ENCODE results near the gene CHPF2.

CHPF2 gene

GRCh38 chr7:151269511-151269910 is 37.2 kb downstream of the CHPF2 start:
- Histone ChIP-seq H3K36me3 (replicated peaks; ENCODE audit: low read depth, low read length) (no peaks in the 10 kb centered on the region), H3K79me2 (ENCODE audit: low read length) (no peaks in the 10 kb centered on the region), H2AFZ (ENCODE audit: low read depth, low read length) (no peak overlapping the region), H3K4me2 (ENCODE audit: low read length) (no peak overlapping the region), H3K9ac (ENCODE audit: low read length) (no peak overlapping the region), H4K20me1 (ENCODE audit: insufficient read depth, low read length) (no peaks in the 10 kb centered on the region), H3K4me3 (ENCODE audit: low read length) (no peak overlapping the region), H3K4me1 (ENCODE audit: low read length) (peaks cover 28% of the 10 kb centered on the region), H3K27me3 (ENCODE audit: low read depth, low read length) (no peaks in the 10 kb centered on the region), H3K9me3 (ENCODE audit: insufficient read depth, low read length) (no peaks in the 10 kb centered on the region), H3K27ac (ENCODE audit: low read length) (no peak overlapping the region)
- no peak for TF ChIP-seq EZH2phosphoT487 (IDR thresholded peaks at IDR 0.05; ENCODE audit: low read depth)
- TF ChIP-seq, protein P1, sequence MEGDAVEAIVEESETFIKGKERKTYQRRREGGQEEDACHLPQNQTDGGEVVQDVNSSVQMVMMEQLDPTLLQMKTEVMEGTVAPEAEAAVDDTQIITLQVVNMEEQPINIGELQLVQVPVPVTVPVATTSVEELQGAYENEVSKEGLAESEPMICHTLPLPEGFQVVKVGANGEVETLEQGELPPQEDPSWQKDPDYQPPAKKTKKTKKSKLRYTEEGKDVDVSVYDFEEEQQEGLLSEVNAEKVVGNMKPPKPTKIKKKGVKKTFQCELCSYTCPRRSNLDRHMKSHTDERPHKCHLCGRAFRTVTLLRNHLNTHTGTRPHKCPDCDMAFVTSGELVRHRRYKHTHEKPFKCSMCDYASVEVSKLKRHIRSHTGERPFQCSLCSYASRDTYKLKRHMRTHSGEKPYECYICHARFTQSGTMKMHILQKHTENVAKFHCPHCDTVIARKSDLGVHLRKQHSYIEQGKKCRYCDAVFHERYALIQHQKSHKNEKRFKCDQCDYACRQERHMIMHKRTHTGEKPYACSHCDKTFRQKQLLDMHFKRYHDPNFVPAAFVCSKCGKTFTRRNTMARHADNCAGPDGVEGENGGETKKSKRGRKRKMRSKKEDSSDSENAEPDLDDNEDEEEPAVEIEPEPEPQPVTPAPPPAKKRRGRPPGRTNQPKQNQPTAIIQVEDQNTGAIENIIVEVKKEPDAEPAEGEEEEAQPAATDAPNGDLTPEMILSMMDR (IDR thresholded peaks at IDR 0.05; ENCODE audit: low read depth, low read length) = no peak

DNA sequence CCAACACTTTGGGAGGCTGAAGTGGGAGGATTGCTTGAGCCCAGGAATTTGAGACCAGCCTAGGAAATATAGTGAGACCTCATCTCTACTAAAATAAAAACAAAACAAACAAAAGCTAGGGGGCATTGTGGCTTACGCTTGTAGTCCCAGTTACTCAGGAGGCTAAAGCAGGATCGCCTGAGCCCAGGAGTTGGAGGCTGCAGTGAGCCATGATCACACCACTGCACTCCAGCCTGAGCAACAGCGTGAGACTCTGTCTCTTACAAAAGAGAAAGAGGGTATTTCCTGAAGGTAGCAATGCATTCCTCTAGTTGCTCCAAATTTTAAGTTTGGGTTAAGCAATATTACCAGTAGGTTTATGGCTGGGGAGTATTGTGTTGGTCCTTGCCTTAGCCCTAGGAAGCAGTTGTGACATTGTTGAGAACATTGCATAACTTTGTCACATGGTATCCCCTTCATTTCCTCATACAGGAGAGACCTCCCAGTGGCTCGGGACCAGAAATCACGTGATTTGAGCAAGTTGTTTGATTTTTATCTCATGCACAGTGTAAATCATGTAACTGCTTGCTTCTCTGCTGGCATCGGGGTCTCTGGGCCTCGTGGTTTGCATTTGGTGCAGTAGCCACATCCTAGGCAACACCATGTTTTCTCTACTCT is 39.5 kb downstream of the CHPF2 start:
- H4K20me1 ChIP-seq (ENCODE audit: insufficient read depth, low read length) = no peaks in the 10 kb centered on the region
- H3K27me3 ChIP-seq (ENCODE audit: low read depth, low read length) = peaks cover 13% of the 10 kb centered on the region; the same call in 1 of the 2 replicates

GRCh38 chr7:151272405-151272804 is 40.1 kb downstream of the CHPF2 start:
- no peak overlapping the region for H3K9ac ChIP-seq (ENCODE audit: low read length)
- H3K4me2 ChIP-seq (ENCODE audit: low read length) = no peak overlapping the region
- TF ChIP-seq, protein P1 (IDR thresholded peaks at IDR 0.05; ENCODE audit: low read depth, low read length) = no peak
- no peak for TF ChIP-seq EZH2phosphoT487 (IDR thresholded peaks at IDR 0.05; ENCODE audit: low read depth)
- peaks cover 35% of the 10 kb centered on the region for H3K4me1 ChIP-seq (ENCODE audit: low read length)
- no peaks in the 10 kb centered on the region for H3K79me2 ChIP-seq (ENCODE audit: low read length)
- H4K20me1 ChIP-seq (ENCODE audit: insufficient read depth, low read length) = no peaks in the 10 kb centered on the region
- no peaks in the 10 kb centered on the region for H3K36me3 ChIP-seq (replicated peaks; ENCODE audit: low read depth, low read length)
- no peaks in the 10 kb centered on the region for H3K9me3 ChIP-seq (ENCODE audit: insufficient read depth, low read length)
- H2AFZ ChIP-seq (ENCODE audit: low read depth, low read length) = no peak overlapping the region
- no peak overlapping the region for H3K27ac ChIP-seq (ENCODE audit: low read length)
- no peak overlapping the region for H3K4me3 ChIP-seq (ENCODE audit: low read length)
- H3K27me3 ChIP-seq (ENCODE audit: low read depth, low read length) = peaks cover 13% of the 10 kb centered on the region; the same call in 1 of the 2 replicates

More for the DNA sequence above, 39.5 kb downstream of the CHPF2 start:
- peaks cover 32% of the 10 kb centered on the region for H3K4me1 ChIP-seq (ENCODE audit: low read length)
- no peak overlapping the region for H3K4me3 ChIP-seq (ENCODE audit: low read length)
- no peak overlapping the region for H3K27ac ChIP-seq (ENCODE audit: low read length)
- no peak overlapping the region for H3K4me2 ChIP-seq (ENCODE audit: low read length)
- H3K9ac ChIP-seq (ENCODE audit: low read length) = no peak overlapping the region
- H2AFZ ChIP-seq (ENCODE audit: low read depth, low read length) = no peak overlapping the region
- no peaks in the 10 kb centered on the region for H3K9me3 ChIP-seq (ENCODE audit: insufficient read depth, low read length)
- H3K36me3 ChIP-seq (replicated peaks; ENCODE audit: low read depth, low read length) = no peaks in the 10 kb centered on the region
- TF ChIP-seq, protein P1 (IDR thresholded peaks at IDR 0.05; ENCODE audit: low read depth, low read length) = peak; percentile 23
- no peak for TF ChIP-seq EZH2phosphoT487 (IDR thresholded peaks at IDR 0.05; ENCODE audit: low read depth)
- H3K79me2 ChIP-seq (ENCODE audit: low read length) = no peaks in the 10 kb centered on the region

DNA sequence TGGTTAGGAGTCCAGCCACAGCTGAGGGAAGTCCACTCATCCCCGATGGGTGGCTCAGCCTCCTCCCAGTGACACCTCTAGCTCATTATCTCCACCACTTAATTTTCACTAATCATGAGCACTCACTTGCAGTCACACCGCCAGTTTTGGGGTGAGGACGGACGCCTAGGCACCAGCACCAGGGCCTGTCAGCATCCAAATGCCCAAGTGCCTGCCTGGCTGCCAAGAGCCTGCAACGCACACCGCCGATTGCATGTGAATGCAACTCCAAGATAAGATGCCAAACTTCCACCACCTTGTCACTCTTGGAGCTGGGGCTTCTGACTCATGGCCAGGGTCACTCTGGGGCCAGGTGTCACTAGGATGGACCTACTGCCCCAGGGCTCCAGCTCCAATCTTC is 40.6 kb downstream of the CHPF2 start:
- H3K9ac ChIP-seq (ENCODE audit: low read length) = no peak overlapping the region
- no peak for TF ChIP-seq EZH2phosphoT487 (IDR thresholded peaks at IDR 0.05; ENCODE audit: low read depth)
- TF ChIP-seq, protein P1 (IDR thresholded peaks at IDR 0.05; ENCODE audit: low read depth, low read length) = no peak
- no peak overlapping the region for H2AFZ ChIP-seq (ENCODE audit: low read depth, low read length)
- no peak overlapping the region for H3K4me2 ChIP-seq (ENCODE audit: low read length)
- no peaks in the 10 kb centered on the region for H4K20me1 ChIP-seq (ENCODE audit: insufficient read depth, low read length)
- H3K79me2 ChIP-seq (ENCODE audit: low read length) = no peaks in the 10 kb centered on the region
- H3K9me3 ChIP-seq (ENCODE audit: insufficient read depth, low read length) = no peaks in the 10 kb centered on the region
- H3K27ac ChIP-seq (ENCODE audit: low read length) = no peak overlapping the region
- H3K4me3 ChIP-seq (ENCODE audit: low read length) = no peak overlapping the region
- H3K36me3 ChIP-seq (replicated peaks; ENCODE audit: low read depth, low read length) = no peaks in the 10 kb centered on the region
- peaks cover 13% of the 10 kb centered on the region; the same call in 1 of the 2 replicates for H3K27me3 ChIP-seq (ENCODE audit: low read depth, low read length)
- H3K4me1 ChIP-seq (ENCODE audit: low read length) = peaks cover 34% of the 10 kb centered on the region

Data from OCI-LY3 (cell line).